ENCODE measurements around the gene C19orf81. TPM values are rescaled to one million over a fixed set of nuclear protein-coding genes. Genes with fewer than 3 reads are reported as not detected.

C19orf81 gene
- total RNA-seq, 4 donors from 2014 or later: 1.1 TPM; not detected in 3

GRCh38 chr19:50666346-50667176, 17.3 kb downstream of the C19orf81 start:
- Histone ChIP-seq H3K27me3 (peaks cover 16 to 92% (median 47%) of the 10 kb centered on the region in 4 donors), H3K9me3 (no peaks in the 10 kb centered on the region), H3K4me1 (peaks cover 4 to 30% (median 23%) of the 10 kb centered on the region in 4 donors), H3K27ac (replicated peaks in 1 of 4) (no peak overlapping the region), H3K36me3 (no peaks in the 10 kb centered on the region), H3K4me3 (no peak overlapping the region)
- intact Hi-C loops (cut with DNase I): loop anchor here (5.0 kb wide), 1 partner anchor 116 kb away; no protein-coding TSS in a partner anchor
- WGBS: 18% methylated on average over 19 of the region's 47 CpGs
- TF ChIP-seq EP300 (IDR thresholded peaks at IDR 0.05): no peak
- no peak for TF ChIP-seq POLR2A (IDR thresholded peaks at IDR 0.05; ENCODE audit: low read depth)
- no peak for TF ChIP-seq CTCF (IDR thresholded peaks at IDR 0.05)
- no peak for TF ChIP-seq POLR2AphosphoS5 (IDR thresholded peaks at IDR 0.05)
- DNase-seq (ENCODE audit: extremely low spot score): no peak

DNA sequence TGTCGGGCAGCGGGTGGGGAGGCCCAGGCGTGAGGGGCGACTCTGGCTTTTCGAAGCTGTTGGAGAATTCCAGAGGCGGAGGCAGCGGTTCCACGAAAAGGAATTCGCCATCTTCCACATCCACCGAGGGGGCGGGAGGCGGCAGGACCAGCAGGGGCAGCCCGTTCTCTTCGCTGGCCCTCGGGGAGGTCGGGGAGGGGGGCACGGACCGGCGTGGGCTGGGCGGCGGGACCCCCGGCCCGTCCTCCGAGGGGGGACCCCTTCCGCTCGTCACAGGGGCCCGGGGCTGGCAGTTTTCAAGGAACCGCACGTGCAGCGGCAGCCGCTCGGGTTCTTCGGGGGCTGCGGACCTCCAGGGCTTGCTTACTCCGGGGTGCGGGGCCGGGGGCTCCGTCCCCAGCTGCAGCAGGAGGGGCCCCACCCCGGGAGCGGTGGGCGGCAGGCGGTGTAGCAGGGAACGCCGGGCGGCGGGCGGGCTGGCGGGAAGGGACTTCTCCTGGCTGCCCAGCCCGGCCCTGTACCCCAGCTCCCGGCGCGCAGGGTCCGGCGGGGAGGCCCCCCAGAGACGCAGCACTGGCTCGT, 18.0 kb downstream of the C19orf81 start:
- WGBS: 13% methylated on average over 9 of the region's 56 CpGs
- Histone ChIP-seq H3K4me3 (peak overlapping the region in 1 of 4 donors; percentile 10), H3K27me3 (peaks cover 16 to 92% (median 42%) of the 10 kb centered on the region in 4 donors), H3K4me1 (peaks cover 4 to 30% (median 23%) of the 10 kb centered on the region in 4 donors), H3K27ac (replicated peaks in 1 of 4) (no peak overlapping the region), H3K9me3 (no peaks in the 10 kb centered on the region), H3K36me3 (no peaks in the 10 kb centered on the region)
- TF ChIP-seq POLR2AphosphoS5 (IDR thresholded peaks at IDR 0.05) (no peak), EP300 (IDR thresholded peaks at IDR 0.05) (no peak), CTCF (IDR thresholded peaks at IDR 0.05) (no peak), POLR2A (IDR thresholded peaks at IDR 0.05; ENCODE audit: low read depth) (no peak)
- DNase-seq (ENCODE audit: extremely low spot score): no peak
- intact Hi-C loops (cut with DNase I): loop anchor here (5.0 kb wide), 1 partner anchor 115 kb away; no protein-coding TSS in a partner anchor

DNA sequence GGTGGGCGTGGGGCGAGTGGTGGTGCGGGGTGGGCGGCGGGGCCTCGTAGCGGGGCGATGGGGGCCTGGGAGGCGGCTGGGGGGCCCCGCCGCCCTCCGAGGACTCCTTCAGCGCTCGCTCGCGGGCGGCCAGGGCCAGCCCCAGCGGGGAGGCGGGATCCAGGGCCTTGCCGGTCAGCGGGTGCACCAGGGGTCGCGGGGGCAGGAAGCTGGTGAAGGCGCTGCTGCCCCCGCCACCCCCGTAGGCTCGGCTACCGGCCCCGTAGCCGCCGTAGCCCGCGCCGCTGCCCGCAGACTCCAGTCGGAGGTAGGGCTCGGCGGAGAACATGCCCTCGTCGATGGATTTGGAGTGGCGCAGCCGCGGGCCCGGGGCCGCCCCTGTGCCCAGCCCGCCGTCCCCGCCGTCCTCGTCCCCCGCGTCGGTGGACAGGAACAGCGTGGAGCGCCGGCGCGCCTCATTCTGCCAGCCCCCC, 18.6 kb downstream of the C19orf81 start:
- Histone ChIP-seq H3K27me3 (peaks cover 16 to 91% (median 40%) of the 10 kb centered on the region in 4 donors), H3K9me3 (no peaks in the 10 kb centered on the region), H3K4me1 (peaks cover 4 to 30% (median 23%) of the 10 kb centered on the region in 4 donors), H3K4me3 (peak overlapping the region in 1 of 4 donors; percentile 10), H3K27ac (replicated peaks in 1 of 4) (no peak overlapping the region), H3K36me3 (no peaks in the 10 kb centered on the region)
- TF ChIP-seq POLR2AphosphoS5 (IDR thresholded peaks at IDR 0.05): no peak
- TF ChIP-seq POLR2A (IDR thresholded peaks at IDR 0.05; ENCODE audit: low read depth): no peak
- no peak for TF ChIP-seq EP300 (IDR thresholded peaks at IDR 0.05)
- no peak for TF ChIP-seq CTCF (IDR thresholded peaks at IDR 0.05)
- intact Hi-C loops (cut with DNase I): loop anchor here (5.0 kb wide), 1 partner anchor 115 kb away; no protein-coding TSS in a partner anchor
- 20% methylated on average over 2 of the region's 58 CpGs for WGBS
- no peak for DNase-seq (ENCODE audit: extremely low spot score)

GRCh38 chr19:50668416-50668815, 19.2 kb downstream of the C19orf81 start:
- no peak for TF ChIP-seq POLR2A (IDR thresholded peaks at IDR 0.05; ENCODE audit: low read depth)
- TF ChIP-seq EP300 (IDR thresholded peaks at IDR 0.05): no peak
- no peak for TF ChIP-seq CTCF (IDR thresholded peaks at IDR 0.05)
- TF ChIP-seq POLR2AphosphoS5 (IDR thresholded peaks at IDR 0.05): no peak
- intact Hi-C loops (cut with DNase I): loop anchor here (5.0 kb wide), 1 partner anchor 114 kb away; no protein-coding TSS in a partner anchor
- H3K36me3 ChIP-seq: no peaks in the 10 kb centered on the region
- H3K4me1 ChIP-seq: peaks cover 4 to 30% (median 23%) of the 10 kb centered on the region in 4 donors
- 0% methylated on average over 1 of the region's 49 CpGs for WGBS
- no peaks in the 10 kb centered on the region for H3K9me3 ChIP-seq
- peaks cover 16 to 91% (median 40%) of the 10 kb centered on the region in 4 donors for H3K27me3 ChIP-seq
- H3K4me3 ChIP-seq: peak overlapping the region in 1 of 4 donors; percentile 10
- no peak overlapping the region for H3K27ac ChIP-seq (replicated peaks in 1 of 4)
- no peak for DNase-seq (ENCODE audit: extremely low spot score)

Data from esophagus muscularis mucosa (tissue), 4 donors.